Cardiac fibroblast (primary cell): Measurements from ENCODE around the gene NRTN.
"Not testable (repeated sequence)": the region's sequence is repeated elsewhere in the genome, so short reads cannot be mapped to it uniquely, and the experiment has no call there.

ENCODE experiments used
- DNase-seq, 2 donors: peaks; one replicate each; pipeline versions ENCODE4 v3.0.0 to v3.0.0-alpha.2; 2010; ENCODE audit warnings: low read depth in 2 of 2
- H3K4me3 ChIP-seq, 2 donors: replicated peaks in 1 of 2; 1 replicate in 1 of 2; 2 replicates in 1 of 2; pipeline ENCODE4 v1.5.1; 2011; ENCODE audit warnings: low read depth in 2 of 2, low read length in 2 of 2, mild to moderate bottlenecking in 2 of 2, moderate library complexity in 1 of 2
- CTCF ChIP-seq: IDR thresholded peaks from one replicate; pipeline ENCODE4 v1.5.1; 2011; ENCODE audit warnings: low read depth, mild to moderate bottlenecking, low read length, inconsistent platforms

Gene NRTN

GRCh38 chr19:5864725-5865486, 60.0 kb downstream of the NRTN start:
- DNase-seq: no peak
- no peak overlapping the region for H3K4me3 ChIP-seq
- peak; percentile 28 for TF ChIP-seq CTCF

DNA sequence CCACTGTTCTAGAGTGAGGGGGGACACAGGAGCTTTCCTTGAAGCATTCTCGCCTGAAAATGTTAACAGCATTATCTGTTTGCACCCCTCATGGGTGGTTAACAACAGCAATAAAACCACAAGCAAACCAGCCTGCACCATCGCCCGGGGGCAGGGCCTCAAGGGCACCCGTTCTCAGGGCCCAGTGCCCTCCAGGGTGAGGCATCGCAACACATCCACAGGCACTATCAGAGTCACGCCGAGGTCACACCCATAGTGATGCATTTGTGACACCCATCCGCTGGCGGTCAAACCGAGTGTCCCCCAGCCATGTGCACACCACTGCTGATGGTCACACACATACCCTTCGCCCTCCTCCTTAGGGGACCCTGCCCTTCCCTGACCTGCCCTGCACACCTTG, 60.9 kb downstream of the NRTN start:
- H3K4me3 ChIP-seq: no peak overlapping the region
- DNase-seq: no peak
- no peak for TF ChIP-seq CTCF

- no peak overlapping the region for H3K4me3 ChIP-seq
- DNase-seq: no peak
- no peak for TF ChIP-seq CTCF
These were observed 62.6 kb downstream of the NRTN start for GRCh38 chr19:5867201-5868136.

GRCh38 chr19:5870986-5871394, 66.1 kb downstream of the NRTN start:
- TF ChIP-seq CTCF: no peak
- no peak overlapping the region for H3K4me3 ChIP-seq
- peak in 1 of 2 donors; percentile 32 for DNase-seq

GRCh38 chr19:5873617-5874199, 68.8 kb downstream of the NRTN start:
- DNase-seq: no peak
- no peak overlapping the region for H3K4me3 ChIP-seq
- no peak for TF ChIP-seq CTCF

GRCh38 chr19:5874496-5874895, 69.6 kb downstream of the NRTN start:
- H3K4me3 ChIP-seq: not testable (repeated sequence)
- peak; percentile 44 to 72 for DNase-seq

- H3K4me3 ChIP-seq: no peak overlapping the region
- no peak for TF ChIP-seq CTCF
- DNase-seq: no peak
These were observed 72.6 kb downstream of the NRTN start for GRCh38 chr19:5877427-5877826.
